ENCODE results near the gene SLC45A2. TPM values are rescaled to one million over a fixed set of nuclear protein-coding genes. Genes with fewer than 3 reads are reported as not detected.
"Not testable (repeated sequence)": the region's sequence is repeated elsewhere in the genome, so short reads cannot be mapped to it uniquely, and the experiment has no call there.

SLC45A2 gene
- polyA plus RNA-seq, 1 donor from 2014 or later: 1.2 TPM

- H3K9me2 ChIP-seq (ENCODE audit: insufficient read depth, low read length): no peaks in the 10 kb centered on the region
- no peak overlapping the region for H3K4me3 ChIP-seq (ENCODE audit: low read length)
- H3K27ac ChIP-seq (ENCODE audit: low read length): no peak overlapping the region
- H3K9ac ChIP-seq (ENCODE audit: low read length): no peak overlapping the region
- H3F3A ChIP-seq (ENCODE audit: insufficient read depth, low read length, poor library complexity, severe bottlenecking): no peaks in the 10 kb centered on the region
- H3K4me2 ChIP-seq (ENCODE audit: low read length): no peak overlapping the region
- H2AFZ ChIP-seq (ENCODE audit: low read depth, low read length): no peak overlapping the region
- no peaks in the 10 kb centered on the region for H3K27me3 ChIP-seq (ENCODE audit: insufficient read depth, low read depth, low read length)
- H3K79me2 ChIP-seq (replicated peaks; ENCODE audit: insufficient read depth, low read length): no peaks in the 10 kb centered on the region
- H3K36me3 ChIP-seq (ENCODE audit: insufficient read depth, low read length): no peaks in the 10 kb centered on the region
- TF ChIP-seq MXI1 (conservative IDR thresholded peaks at IDR 0.05; ENCODE audit: poor library complexity, severe bottlenecking) (no peak), SMC3 (conservative IDR thresholded peaks at IDR 0.05; ENCODE audit: poor library complexity) (no peak), RAD21 (conservative IDR thresholded peaks at IDR 0.05) (no peak), TAF1 (IDR thresholded peaks at IDR 0.05; ENCODE audit: low read depth) (no peak), EZH2 (IDR thresholded peaks at IDR 0.05; ENCODE audit: borderline replicate concordance, insufficient read depth, low read length, poor library complexity, severe bottlenecking) (no peak), POLR2AphosphoS5 (IDR thresholded peaks at IDR 0.05) (no peak)
- TF ChIP-seq, protein P1, sequence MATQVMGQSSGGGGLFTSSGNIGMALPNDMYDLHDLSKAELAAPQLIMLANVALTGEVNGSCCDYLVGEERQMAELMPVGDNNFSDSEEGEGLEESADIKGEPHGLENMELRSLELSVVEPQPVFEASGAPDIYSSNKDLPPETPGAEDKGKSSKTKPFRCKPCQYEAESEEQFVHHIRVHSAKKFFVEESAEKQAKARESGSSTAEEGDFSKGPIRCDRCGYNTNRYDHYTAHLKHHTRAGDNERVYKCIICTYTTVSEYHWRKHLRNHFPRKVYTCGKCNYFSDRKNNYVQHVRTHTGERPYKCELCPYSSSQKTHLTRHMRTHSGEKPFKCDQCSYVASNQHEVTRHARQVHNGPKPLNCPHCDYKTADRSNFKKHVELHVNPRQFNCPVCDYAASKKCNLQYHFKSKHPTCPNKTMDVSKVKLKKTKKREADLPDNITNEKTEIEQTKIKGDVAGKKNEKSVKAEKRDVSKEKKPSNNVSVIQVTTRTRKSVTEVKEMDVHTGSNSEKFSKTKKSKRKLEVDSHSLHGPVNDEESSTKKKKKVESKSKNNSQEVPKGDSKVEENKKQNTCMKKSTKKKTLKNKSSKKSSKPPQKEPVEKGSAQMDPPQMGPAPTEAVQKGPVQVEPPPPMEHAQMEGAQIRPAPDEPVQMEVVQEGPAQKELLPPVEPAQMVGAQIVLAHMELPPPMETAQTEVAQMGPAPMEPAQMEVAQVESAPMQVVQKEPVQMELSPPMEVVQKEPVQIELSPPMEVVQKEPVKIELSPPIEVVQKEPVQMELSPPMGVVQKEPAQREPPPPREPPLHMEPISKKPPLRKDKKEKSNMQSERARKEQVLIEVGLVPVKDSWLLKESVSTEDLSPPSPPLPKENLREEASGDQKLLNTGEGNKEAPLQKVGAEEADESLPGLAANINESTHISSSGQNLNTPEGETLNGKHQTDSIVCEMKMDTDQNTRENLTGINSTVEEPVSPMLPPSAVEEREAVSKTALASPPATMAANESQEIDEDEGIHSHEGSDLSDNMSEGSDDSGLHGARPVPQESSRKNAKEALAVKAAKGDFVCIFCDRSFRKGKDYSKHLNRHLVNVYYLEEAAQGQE (IDR thresholded peaks at IDR 0.05; ENCODE audit: borderline replicate concordance): no peak
- TF ChIP-seq, protein P2, sequence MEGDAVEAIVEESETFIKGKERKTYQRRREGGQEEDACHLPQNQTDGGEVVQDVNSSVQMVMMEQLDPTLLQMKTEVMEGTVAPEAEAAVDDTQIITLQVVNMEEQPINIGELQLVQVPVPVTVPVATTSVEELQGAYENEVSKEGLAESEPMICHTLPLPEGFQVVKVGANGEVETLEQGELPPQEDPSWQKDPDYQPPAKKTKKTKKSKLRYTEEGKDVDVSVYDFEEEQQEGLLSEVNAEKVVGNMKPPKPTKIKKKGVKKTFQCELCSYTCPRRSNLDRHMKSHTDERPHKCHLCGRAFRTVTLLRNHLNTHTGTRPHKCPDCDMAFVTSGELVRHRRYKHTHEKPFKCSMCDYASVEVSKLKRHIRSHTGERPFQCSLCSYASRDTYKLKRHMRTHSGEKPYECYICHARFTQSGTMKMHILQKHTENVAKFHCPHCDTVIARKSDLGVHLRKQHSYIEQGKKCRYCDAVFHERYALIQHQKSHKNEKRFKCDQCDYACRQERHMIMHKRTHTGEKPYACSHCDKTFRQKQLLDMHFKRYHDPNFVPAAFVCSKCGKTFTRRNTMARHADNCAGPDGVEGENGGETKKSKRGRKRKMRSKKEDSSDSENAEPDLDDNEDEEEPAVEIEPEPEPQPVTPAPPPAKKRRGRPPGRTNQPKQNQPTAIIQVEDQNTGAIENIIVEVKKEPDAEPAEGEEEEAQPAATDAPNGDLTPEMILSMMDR (IDR thresholded peaks at IDR 0.05; ENCODE audit: poor library complexity, severe bottlenecking): no peak
- H3K9me3 ChIP-seq (ENCODE audit: low read length): peaks cover 7% of the 10 kb centered on the region
- H4K20me1 ChIP-seq (ENCODE audit: insufficient read depth): no peaks in the 10 kb centered on the region
These were observed 26.3 kb downstream of the SLC45A2 start for GRCh38 chr5:33958176-33958575.

- no peak overlapping the region for H3K27ac ChIP-seq (ENCODE audit: low read length)
- peaks cover 7% of the 10 kb centered on the region for H3K9me3 ChIP-seq (ENCODE audit: low read length)
- no peaks in the 10 kb centered on the region for H3K79me2 ChIP-seq (replicated peaks; ENCODE audit: insufficient read depth, low read length)
- no peaks in the 10 kb centered on the region for H3K27me3 ChIP-seq (ENCODE audit: insufficient read depth, low read depth, low read length)
- no peaks in the 10 kb centered on the region for H4K20me1 ChIP-seq (ENCODE audit: insufficient read depth)
- no peak overlapping the region for H3K9ac ChIP-seq (ENCODE audit: low read length)
- H3K4me3 ChIP-seq (ENCODE audit: low read length): no peak overlapping the region
- no peak overlapping the region for H3K4me2 ChIP-seq (ENCODE audit: low read length)
- H3K36me3 ChIP-seq (ENCODE audit: insufficient read depth, low read length): no peaks in the 10 kb centered on the region
- no peaks in the 10 kb centered on the region for H3F3A ChIP-seq (ENCODE audit: insufficient read depth, low read length, poor library complexity, severe bottlenecking)
- no peak overlapping the region for H2AFZ ChIP-seq (ENCODE audit: low read depth, low read length)
- TF ChIP-seq POLR2AphosphoS5 (IDR thresholded peaks at IDR 0.05) (no peak), MXI1 (conservative IDR thresholded peaks at IDR 0.05; ENCODE audit: poor library complexity, severe bottlenecking) (no peak), TAF1 (IDR thresholded peaks at IDR 0.05; ENCODE audit: low read depth) (no peak), EZH2 (IDR thresholded peaks at IDR 0.05; ENCODE audit: borderline replicate concordance, insufficient read depth, low read length, poor library complexity, severe bottlenecking) (no peak), SMC3 (conservative IDR thresholded peaks at IDR 0.05; ENCODE audit: poor library complexity) (no peak), EP300 (conservative IDR thresholded peaks at IDR 0.05; ENCODE audit: poor library complexity, severe bottlenecking) (no peak), RAD21 (conservative IDR thresholded peaks at IDR 0.05) (no peak)
- TF ChIP-seq, protein P1 (IDR thresholded peaks at IDR 0.05; ENCODE audit: borderline replicate concordance): no peak
- TF ChIP-seq, protein P2 (IDR thresholded peaks at IDR 0.05; ENCODE audit: poor library complexity, severe bottlenecking): no peak
- H3K9me2 ChIP-seq (ENCODE audit: insufficient read depth, low read length): no peaks in the 10 kb centered on the region
These were observed 26.8 kb downstream of the SLC45A2 start for GRCh38 chr5:33957577-33958150.

- H3K9me3 ChIP-seq (ENCODE audit: low read length); H3K4me2 ChIP-seq (ENCODE audit: low read length); H4K20me1 ChIP-seq (ENCODE audit: insufficient read depth); H3K9me2 ChIP-seq (ENCODE audit: insufficient read depth, low read length); H3K27me3 ChIP-seq (ENCODE audit: insufficient read depth, low read depth, low read length); H3K79me2 ChIP-seq (replicated peaks; ENCODE audit: insufficient read depth, low read length); H3K4me3 ChIP-seq (ENCODE audit: low read length); H2AFZ ChIP-seq (ENCODE audit: low read depth, low read length); H3K9ac ChIP-seq (ENCODE audit: low read length); H3K36me3 ChIP-seq (ENCODE audit: insufficient read depth, low read length); H3K27ac ChIP-seq (ENCODE audit: low read length); H3F3A ChIP-seq (ENCODE audit: insufficient read depth, low read length, poor library complexity, severe bottlenecking): not testable (repeated sequence)
These were observed 32.3 kb downstream of the SLC45A2 start for GRCh38 chr5:33952175-33952574.

Measured in neural cell (in vitro differentiated cells).